ENCODE data around the gene TDRD12. TPM values are rescaled to one million over a fixed set of nuclear protein-coding genes. Genes with fewer than 3 reads are reported as not detected.
"Not testable (repeated sequence)": the region's sequence is repeated elsewhere in the genome, so short reads cannot be mapped to it uniquely, and the experiment has no call there.

The TDRD12 gene
- total RNA-seq, 2 donors from 2014 or later: 0.55 to 4.1 TPM

GRCh38 chr19:32702010-32702409 is 17.6 kb upstream of the TDRD12 start:
- Mint-ChIP-seq H3K4me1 (peaks cover 26% of the 10 kb centered on the region), H3K27ac (peak overlapping the region; percentile 24), H3K27me3 (no peaks in the 10 kb centered on the region), H3K4me3 (no peak overlapping the region), H3K36me3 (ENCODE audit: low read depth) (peaks cover 8% of the 10 kb centered on the region)
- no peaks in the 10 kb centered on the region for H3K9me3 ChIP-seq (ENCODE audit: control insufficient read depth, low read length, poor library complexity, severe bottlenecking)
- ATAC-seq: no peak
- DNase-seq: no peak

DNA sequence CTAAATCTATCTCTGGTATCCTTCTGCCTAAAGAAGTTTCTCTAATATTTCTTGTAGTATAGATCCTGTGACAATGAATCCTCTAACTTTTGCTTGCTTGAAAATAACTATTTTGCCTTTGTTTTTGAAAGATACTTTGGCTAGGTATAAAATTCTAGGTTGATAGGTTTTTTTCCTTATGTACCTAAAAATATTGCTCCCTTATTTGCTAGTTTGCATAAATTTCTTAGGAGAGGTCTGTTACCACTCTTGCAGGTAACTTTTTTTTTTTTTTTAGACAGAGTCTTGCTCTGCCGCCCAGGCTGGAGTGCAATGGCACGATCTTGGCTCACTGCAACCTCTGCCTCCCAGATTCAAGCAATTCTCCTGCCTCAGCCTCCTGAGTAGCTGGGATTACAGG is 15.6 kb upstream of the TDRD12 start:
- not testable (repeated sequence) for H3K36me3 Mint-ChIP-seq (ENCODE audit: low read depth)

DNA sequence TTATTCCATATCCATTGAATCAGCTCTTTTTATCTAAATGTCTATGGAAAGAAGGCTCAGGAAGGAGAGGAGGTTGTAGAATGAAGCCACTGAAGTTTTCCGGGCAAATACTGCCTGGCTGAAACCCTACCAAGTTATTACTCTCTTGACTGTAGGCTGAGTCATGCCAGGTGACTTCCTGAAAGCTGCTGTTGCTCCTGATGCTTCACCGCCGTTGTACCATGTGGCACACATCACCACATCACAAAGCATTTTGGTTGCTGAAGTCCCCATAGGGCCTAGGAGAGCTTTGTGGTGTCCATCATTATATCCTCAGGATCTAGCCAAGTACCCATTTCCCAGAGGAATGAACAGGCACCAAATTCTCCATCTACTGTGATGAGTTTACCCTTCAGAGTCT is 11.1 kb upstream of the TDRD12 start:
- peaks cover 14% of the 10 kb centered on the region for H3K4me1 Mint-ChIP-seq
- H3K36me3 Mint-ChIP-seq (ENCODE audit: low read depth): peaks cover 3% of the 10 kb centered on the region
- H3K27me3 Mint-ChIP-seq: no peaks in the 10 kb centered on the region
- DNase-seq: no peak
- H3K4me3 Mint-ChIP-seq: no peak overlapping the region
- H3K27ac Mint-ChIP-seq: peak overlapping the region; percentile 41
- peak; percentile 77 for ATAC-seq
- H3K9me3 ChIP-seq (ENCODE audit: control insufficient read depth, low read length, poor library complexity, severe bottlenecking): no peaks in the 10 kb centered on the region

More for the DNA sequence above, 15.6 kb upstream of the TDRD12 start:
- H3K9me3 ChIP-seq (ENCODE audit: control insufficient read depth, low read length, poor library complexity, severe bottlenecking); DNase-seq; H3K27ac Mint-ChIP-seq; H3K27me3 Mint-ChIP-seq; ATAC-seq; H3K4me3 Mint-ChIP-seq: not testable (repeated sequence)
- peaks cover 18% of the 10 kb centered on the region for H3K4me1 Mint-ChIP-seq

DNA sequence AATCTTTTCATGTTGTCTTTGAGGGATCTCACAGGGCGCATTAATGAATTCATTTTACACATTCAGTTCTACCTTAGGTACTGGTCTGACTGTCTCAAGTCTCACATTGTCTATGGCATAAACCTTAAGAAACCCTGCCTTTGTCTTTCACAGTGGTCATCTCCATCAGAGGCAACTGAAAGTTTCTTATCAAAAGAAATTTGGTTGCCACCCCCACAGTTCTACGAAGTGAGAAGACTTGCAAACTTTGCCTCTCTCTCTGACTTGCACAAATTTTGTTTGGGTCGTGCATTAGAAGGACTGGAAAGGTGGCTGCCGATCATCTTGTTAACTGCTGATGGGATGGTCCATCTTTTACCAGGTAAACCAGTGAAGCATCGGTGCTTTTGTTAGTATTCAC is 10.5 kb upstream of the TDRD12 start:
- Mint-ChIP-seq H3K27me3 (no peaks in the 10 kb centered on the region), H3K4me3 (no peak overlapping the region), H3K4me1 (peaks cover 14% of the 10 kb centered on the region), H3K36me3 (ENCODE audit: low read depth) (peaks cover 3% of the 10 kb centered on the region), H3K27ac (no peak overlapping the region)
- ATAC-seq: no peak
- no peak for DNase-seq
- no peaks in the 10 kb centered on the region for H3K9me3 ChIP-seq (ENCODE audit: control insufficient read depth, low read length, poor library complexity, severe bottlenecking)

GRCh38 chr19:32711747-32712146 is 7.8 kb upstream of the TDRD12 start:
- no peak for DNase-seq
- H3K36me3 Mint-ChIP-seq (ENCODE audit: low read depth): no peaks in the 10 kb centered on the region
- H3K4me3 Mint-ChIP-seq: no peak overlapping the region
- H3K4me1 Mint-ChIP-seq: peaks cover 13% of the 10 kb centered on the region
- no peak for ATAC-seq
- H3K27me3 Mint-ChIP-seq: no peaks in the 10 kb centered on the region
- no peaks in the 10 kb centered on the region for H3K9me3 ChIP-seq (ENCODE audit: control insufficient read depth, low read length, poor library complexity, severe bottlenecking)
- no peak overlapping the region for H3K27ac Mint-ChIP-seq

DNA sequence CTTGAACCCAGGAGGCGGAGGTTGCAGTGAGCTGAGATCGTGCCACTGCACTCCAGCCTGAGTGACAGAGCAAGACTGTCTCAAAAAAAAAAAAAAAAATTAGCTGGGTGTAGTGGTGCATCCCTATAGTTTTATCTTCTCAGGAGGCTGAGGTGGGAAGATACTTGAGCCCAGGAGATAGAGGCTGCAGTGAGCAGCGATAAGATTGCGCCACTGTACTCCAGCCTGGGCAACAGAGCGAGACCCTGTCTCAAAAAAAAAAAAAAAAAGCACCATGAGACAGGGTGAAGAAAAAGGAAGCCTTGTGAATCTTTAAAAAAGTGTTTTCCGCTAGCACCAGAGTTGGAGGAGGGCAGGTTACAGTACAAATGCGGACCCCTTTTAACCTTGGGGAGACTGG is 3.4 kb upstream of the TDRD12 start:
- H3K4me1 Mint-ChIP-seq; H3K36me3 Mint-ChIP-seq (ENCODE audit: low read depth); DNase-seq; H3K9me3 ChIP-seq (ENCODE audit: control insufficient read depth, low read length, poor library complexity, severe bottlenecking); ATAC-seq; H3K4me3 Mint-ChIP-seq; H3K27ac Mint-ChIP-seq; H3K27me3 Mint-ChIP-seq: not testable (repeated sequence)

DNA sequence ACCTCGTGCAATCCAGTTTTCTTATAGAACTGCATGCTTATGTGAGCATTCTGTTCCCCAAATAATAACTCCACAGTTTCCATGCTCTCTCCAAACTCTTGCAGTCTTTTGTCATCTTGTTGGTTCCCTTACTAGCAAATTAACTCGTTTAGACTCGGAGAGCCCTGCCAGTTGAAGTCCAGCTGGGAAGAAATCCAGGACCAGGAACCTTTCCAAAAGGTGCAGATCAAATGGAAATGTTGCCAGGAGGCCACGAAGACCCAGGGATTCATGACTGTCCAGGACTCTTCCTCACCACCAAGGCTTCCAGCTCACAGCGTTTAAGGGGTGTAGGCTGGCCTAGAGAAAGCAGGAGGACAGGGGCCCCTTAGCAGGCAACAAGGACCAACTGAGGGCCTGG is 2.1 kb upstream of the TDRD12 start:
- no peak overlapping the region for H3K4me3 Mint-ChIP-seq
- H3K27ac Mint-ChIP-seq: no peak overlapping the region

GRCh38 chr19:32718286-32718685 is 1.3 kb upstream of the TDRD12 start:
- H3K27me3 Mint-ChIP-seq: no peaks in the 10 kb centered on the region
- H3K27ac Mint-ChIP-seq: no peak overlapping the region
- no peaks in the 10 kb centered on the region for H3K36me3 Mint-ChIP-seq (ENCODE audit: low read depth)
- H3K4me1 Mint-ChIP-seq: peaks cover 3% of the 10 kb centered on the region
- no peaks in the 10 kb centered on the region for H3K9me3 ChIP-seq (ENCODE audit: control insufficient read depth, low read length, poor library complexity, severe bottlenecking)
- H3K4me3 Mint-ChIP-seq: no peak overlapping the region
- ATAC-seq (no peak), DNase-seq (no peak)

More for the DNA sequence above, 2.1 kb upstream of the TDRD12 start:
- Mint-ChIP-seq H3K36me3 (ENCODE audit: low read depth) (no peaks in the 10 kb centered on the region), H3K27me3 (no peaks in the 10 kb centered on the region), H3K4me1 (peaks cover 3% of the 10 kb centered on the region)
- DNase-seq (no peak), ATAC-seq (no peak)
- H3K9me3 ChIP-seq (ENCODE audit: control insufficient read depth, low read length, poor library complexity, severe bottlenecking): no peaks in the 10 kb centered on the region

GRCh38 chr19:32720216-32720935 is 809 bp downstream of the TDRD12 start:
- H3K27ac Mint-ChIP-seq: no peak overlapping the region
- no peaks in the 10 kb centered on the region for H3K4me1 Mint-ChIP-seq
- no peaks in the 10 kb centered on the region for H3K36me3 Mint-ChIP-seq (ENCODE audit: low read depth)
- ATAC-seq (no peak), DNase-seq (no peak)
- H3K4me3 Mint-ChIP-seq: no peak overlapping the region
- H3K9me3 ChIP-seq (ENCODE audit: control insufficient read depth, low read length, poor library complexity, severe bottlenecking): no peaks in the 10 kb centered on the region
- no peaks in the 10 kb centered on the region for H3K27me3 Mint-ChIP-seq

GRCh38 chr19:32720936-32721250 is 1.3 kb downstream of the TDRD12 start:
- no peak for ATAC-seq
- H3K4me1 Mint-ChIP-seq: no peaks in the 10 kb centered on the region
- no peak overlapping the region for H3K27ac Mint-ChIP-seq

GRCh38 chr19:32735936-32736335 is 16.4 kb downstream of the TDRD12 start:
- H3K9me3 ChIP-seq (ENCODE audit: control insufficient read depth, low read length, poor library complexity, severe bottlenecking): no peaks in the 10 kb centered on the region
- ATAC-seq: no peak
- H3K36me3 Mint-ChIP-seq (ENCODE audit: low read depth): no peaks in the 10 kb centered on the region
- no peak for DNase-seq
- H3K4me3 Mint-ChIP-seq: no peak overlapping the region
- peaks cover 10% of the 10 kb centered on the region for H3K27me3 Mint-ChIP-seq
- peaks cover 2% of the 10 kb centered on the region for H3K4me1 Mint-ChIP-seq
- peak overlapping the region; percentile 2 for H3K27ac Mint-ChIP-seq

More at GRCh38 chr19:32720936-32721250, 1.3 kb downstream of the TDRD12 start:
- H3K9me3 ChIP-seq (ENCODE audit: control insufficient read depth, low read length, poor library complexity, severe bottlenecking): no peaks in the 10 kb centered on the region
- no peak for DNase-seq
- Mint-ChIP-seq H3K4me3 (no peak overlapping the region), H3K36me3 (ENCODE audit: low read depth) (no peaks in the 10 kb centered on the region), H3K27me3 (no peaks in the 10 kb centered on the region)

GRCh38 chr19:32743021-32743420 is 23.5 kb downstream of the TDRD12 start:
- no peaks in the 10 kb centered on the region for H3K9me3 ChIP-seq (ENCODE audit: control insufficient read depth, low read length, poor library complexity, severe bottlenecking)
- peaks cover 2% of the 10 kb centered on the region for H3K4me1 Mint-ChIP-seq
- DNase-seq (no peak), ATAC-seq (no peak)
- no peak overlapping the region for H3K27ac Mint-ChIP-seq
- no peaks in the 10 kb centered on the region for H3K27me3 Mint-ChIP-seq
- H3K36me3 Mint-ChIP-seq (ENCODE audit: low read depth): no peaks in the 10 kb centered on the region
- no peak overlapping the region for H3K4me3 Mint-ChIP-seq

GRCh38 chr19:32743447-32743846 is 23.9 kb downstream of the TDRD12 start:
- Mint-ChIP-seq H3K36me3 (ENCODE audit: low read depth) (no peaks in the 10 kb centered on the region), H3K4me3 (no peak overlapping the region), H3K27me3 (no peaks in the 10 kb centered on the region), H3K27ac (no peak overlapping the region), H3K4me1 (peaks cover 2% of the 10 kb centered on the region)
- no peaks in the 10 kb centered on the region for H3K9me3 ChIP-seq (ENCODE audit: control insufficient read depth, low read length, poor library complexity, severe bottlenecking)
- no peak for DNase-seq
- ATAC-seq: no peak

DNA sequence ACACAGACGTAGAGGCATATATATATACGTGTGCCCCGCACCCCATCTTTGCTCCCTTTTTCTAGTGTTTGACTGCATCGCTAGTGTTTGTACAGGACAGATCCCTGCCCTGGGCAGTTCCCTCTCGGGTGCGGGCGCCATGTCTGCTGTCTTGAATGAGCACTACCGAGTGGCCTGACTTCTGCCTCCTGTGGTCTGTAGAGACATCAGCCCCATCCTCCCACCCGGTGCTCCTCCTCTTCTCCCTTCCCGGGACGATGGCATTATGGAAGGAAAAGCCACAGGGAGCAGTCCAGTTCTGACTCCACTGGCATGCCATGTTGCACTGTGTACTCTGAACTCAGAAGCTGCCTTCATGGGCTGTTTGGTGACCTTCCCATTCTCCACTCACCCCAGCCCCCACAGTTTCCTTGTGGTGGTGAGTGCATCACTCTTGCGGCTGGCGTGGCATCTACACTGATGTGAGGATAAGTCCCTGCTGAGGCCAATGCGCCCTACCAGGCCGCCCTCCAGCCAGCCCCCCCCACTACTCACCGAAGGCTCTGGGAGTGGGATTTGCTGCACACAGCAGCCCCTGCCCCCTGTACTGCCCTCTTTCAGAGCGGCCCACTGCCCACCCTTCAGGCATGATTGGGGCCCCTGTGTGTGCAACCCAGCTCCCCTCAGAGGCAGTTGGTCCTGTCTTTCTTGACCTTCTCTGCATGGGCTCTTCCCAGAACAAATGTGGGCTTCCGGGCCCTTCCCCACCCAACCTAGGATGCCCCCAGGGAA is 25.2 kb downstream of the TDRD12 start:
- ATAC-seq: no peak
- no peaks in the 10 kb centered on the region for H3K27me3 Mint-ChIP-seq
- no peak overlapping the region for H3K27ac Mint-ChIP-seq
- H3K36me3 Mint-ChIP-seq (ENCODE audit: low read depth): no peaks in the 10 kb centered on the region
- no peaks in the 10 kb centered on the region for H3K9me3 ChIP-seq (ENCODE audit: control insufficient read depth, low read length, poor library complexity, severe bottlenecking)
- no peak for DNase-seq
- H3K4me3 Mint-ChIP-seq: no peak overlapping the region
- no peaks in the 10 kb centered on the region for H3K4me1 Mint-ChIP-seq

Measured in T-helper 17 cell (primary cell).